Measurements from ENCODE around the gene PTPRG. TPM values are rescaled to one million over a fixed set of nuclear protein-coding genes. Genes with fewer than 3 reads are reported as not detected.

PTPRG gene
- total RNA-seq, 1 donor: 148 TPM

DNA sequence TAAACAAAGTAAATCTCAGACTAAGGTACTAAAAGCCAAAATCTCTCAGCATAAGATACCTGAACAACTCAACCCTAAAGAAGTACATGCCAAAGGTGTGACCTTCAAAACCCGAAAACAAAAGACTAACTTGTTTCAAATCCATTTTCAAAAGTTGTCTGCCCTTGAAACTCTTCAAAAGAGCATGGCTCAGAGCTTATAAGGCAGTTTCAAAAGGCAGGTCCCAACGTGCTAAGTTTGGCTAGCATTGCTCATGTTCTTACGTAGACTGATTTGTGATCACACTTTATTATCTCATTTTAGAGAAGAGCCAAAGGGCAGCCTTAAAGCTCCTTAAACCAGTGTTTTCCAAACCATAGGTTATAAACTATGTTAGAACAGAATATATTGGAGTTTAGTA lies 699.8 kb downstream of the PTPRG start:
- H3K27me3 ChIP-seq (ENCODE audit: insufficient read depth, low read length): no peaks in the 10 kb centered on the region
- TF ChIP-seq, protein P1, sequence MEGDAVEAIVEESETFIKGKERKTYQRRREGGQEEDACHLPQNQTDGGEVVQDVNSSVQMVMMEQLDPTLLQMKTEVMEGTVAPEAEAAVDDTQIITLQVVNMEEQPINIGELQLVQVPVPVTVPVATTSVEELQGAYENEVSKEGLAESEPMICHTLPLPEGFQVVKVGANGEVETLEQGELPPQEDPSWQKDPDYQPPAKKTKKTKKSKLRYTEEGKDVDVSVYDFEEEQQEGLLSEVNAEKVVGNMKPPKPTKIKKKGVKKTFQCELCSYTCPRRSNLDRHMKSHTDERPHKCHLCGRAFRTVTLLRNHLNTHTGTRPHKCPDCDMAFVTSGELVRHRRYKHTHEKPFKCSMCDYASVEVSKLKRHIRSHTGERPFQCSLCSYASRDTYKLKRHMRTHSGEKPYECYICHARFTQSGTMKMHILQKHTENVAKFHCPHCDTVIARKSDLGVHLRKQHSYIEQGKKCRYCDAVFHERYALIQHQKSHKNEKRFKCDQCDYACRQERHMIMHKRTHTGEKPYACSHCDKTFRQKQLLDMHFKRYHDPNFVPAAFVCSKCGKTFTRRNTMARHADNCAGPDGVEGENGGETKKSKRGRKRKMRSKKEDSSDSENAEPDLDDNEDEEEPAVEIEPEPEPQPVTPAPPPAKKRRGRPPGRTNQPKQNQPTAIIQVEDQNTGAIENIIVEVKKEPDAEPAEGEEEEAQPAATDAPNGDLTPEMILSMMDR (IDR thresholded peaks at IDR 0.05; ENCODE audit: extremely low read depth, low read depth, low read length): no peak

DNA sequence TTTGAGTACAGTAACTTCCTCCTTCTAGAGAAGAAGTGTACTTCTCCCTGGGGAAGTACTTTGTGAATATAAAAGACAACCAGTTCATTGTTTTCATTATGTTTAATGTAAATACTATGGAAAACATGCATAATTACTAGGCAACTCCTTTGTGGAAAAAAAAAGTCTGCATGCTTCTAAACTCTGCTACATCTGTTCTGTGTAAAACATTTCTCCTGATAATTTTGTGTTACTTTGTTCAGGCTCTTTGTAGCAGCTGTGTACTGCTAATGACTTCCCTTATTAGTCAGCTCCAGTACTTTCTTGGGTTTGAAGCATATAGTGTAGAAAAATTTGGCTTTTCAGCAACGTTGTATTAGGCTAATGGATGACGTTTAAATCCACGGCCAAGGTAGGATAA lies 700.4 kb downstream of the PTPRG start:
- Histone ChIP-seq H3K27ac (ENCODE audit: low read depth, low read length) (no peak overlapping the region), H3K4me3 (ENCODE audit: insufficient read depth, low read length) (no peak overlapping the region), H4K20me1 (ENCODE audit: insufficient read depth, low read length) (no peaks in the 10 kb centered on the region), H3K9me3 (ENCODE audit: low read depth, low read length) (no peaks in the 10 kb centered on the region), H3K4me2 (ENCODE audit: insufficient read depth, low read length) (no peak overlapping the region), H3K4me1 (ENCODE audit: insufficient read depth, low read length) (no peaks in the 10 kb centered on the region), H3K27me3 (ENCODE audit: insufficient read depth, low read length) (no peaks in the 10 kb centered on the region), H2AFZ (ENCODE audit: low read length) (no peak overlapping the region), H3K79me2 (ENCODE audit: insufficient read depth, low read length) (no peaks in the 10 kb centered on the region), H3K36me3 (ENCODE audit: insufficient read depth, low read length) (no peaks in the 10 kb centered on the region)
- DNase-seq (ENCODE audit: insufficient read length, low spot score, missing footprints): no peak
- TF ChIP-seq, protein P1 (IDR thresholded peaks at IDR 0.05; ENCODE audit: extremely low read depth, low read depth, low read length): no peak

More for the DNA sequence above, 699.8 kb downstream of the PTPRG start:
- no peak overlapping the region for H3K4me2 ChIP-seq (ENCODE audit: insufficient read depth, low read length)
- no peaks in the 10 kb centered on the region for H3K36me3 ChIP-seq (ENCODE audit: insufficient read depth, low read length)
- no peaks in the 10 kb centered on the region for H3K79me2 ChIP-seq (ENCODE audit: insufficient read depth, low read length)
- no peak for DNase-seq (ENCODE audit: insufficient read length, low spot score, missing footprints)
- H3K4me3 ChIP-seq (ENCODE audit: insufficient read depth, low read length): no peak overlapping the region
- H3K4me1 ChIP-seq (ENCODE audit: insufficient read depth, low read length): no peaks in the 10 kb centered on the region
- no peak overlapping the region for H2AFZ ChIP-seq (ENCODE audit: low read length)
- H3K27ac ChIP-seq (ENCODE audit: low read depth, low read length): no peak overlapping the region
- no peaks in the 10 kb centered on the region for H3K9me3 ChIP-seq (ENCODE audit: low read depth, low read length)
- no peaks in the 10 kb centered on the region for H4K20me1 ChIP-seq (ENCODE audit: insufficient read depth, low read length)

DNA sequence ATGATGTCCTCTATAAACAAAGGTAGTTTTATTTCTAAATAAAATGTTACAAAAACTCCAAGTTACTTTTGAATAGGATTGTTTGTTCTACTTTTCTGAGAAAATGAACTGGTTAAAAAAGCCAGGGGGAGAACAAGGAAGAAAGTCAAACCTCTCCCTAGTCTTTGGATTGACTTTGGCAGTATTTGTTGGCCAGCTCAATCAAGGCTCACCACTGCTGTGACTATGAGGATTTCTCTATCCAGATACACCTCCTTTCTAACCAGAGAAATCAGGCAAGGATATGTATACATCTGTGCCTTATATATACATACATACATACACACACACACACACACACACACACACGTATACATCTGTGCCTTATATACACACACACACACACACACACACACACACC lies 704.2 kb downstream of the PTPRG start:
- Histone ChIP-seq H3K36me3 (ENCODE audit: insufficient read depth, low read length) (no peaks in the 10 kb centered on the region), H3K4me2 (ENCODE audit: insufficient read depth, low read length) (no peak overlapping the region), H4K20me1 (ENCODE audit: insufficient read depth, low read length) (no peaks in the 10 kb centered on the region), H3K9me3 (ENCODE audit: low read depth, low read length) (no peaks in the 10 kb centered on the region), H3K4me3 (ENCODE audit: insufficient read depth, low read length) (no peak overlapping the region), H3K27me3 (ENCODE audit: insufficient read depth, low read length) (no peaks in the 10 kb centered on the region), H2AFZ (ENCODE audit: low read length) (no peak overlapping the region), H3K27ac (ENCODE audit: low read depth, low read length) (no peak overlapping the region), H3K79me2 (ENCODE audit: insufficient read depth, low read length) (no peaks in the 10 kb centered on the region), H3K4me1 (ENCODE audit: insufficient read depth, low read length) (no peaks in the 10 kb centered on the region)
- TF ChIP-seq, protein P1 (IDR thresholded peaks at IDR 0.05; ENCODE audit: extremely low read depth, low read depth, low read length): no peak
- no peak for DNase-seq (ENCODE audit: insufficient read length, low spot score, missing footprints)

DNA sequence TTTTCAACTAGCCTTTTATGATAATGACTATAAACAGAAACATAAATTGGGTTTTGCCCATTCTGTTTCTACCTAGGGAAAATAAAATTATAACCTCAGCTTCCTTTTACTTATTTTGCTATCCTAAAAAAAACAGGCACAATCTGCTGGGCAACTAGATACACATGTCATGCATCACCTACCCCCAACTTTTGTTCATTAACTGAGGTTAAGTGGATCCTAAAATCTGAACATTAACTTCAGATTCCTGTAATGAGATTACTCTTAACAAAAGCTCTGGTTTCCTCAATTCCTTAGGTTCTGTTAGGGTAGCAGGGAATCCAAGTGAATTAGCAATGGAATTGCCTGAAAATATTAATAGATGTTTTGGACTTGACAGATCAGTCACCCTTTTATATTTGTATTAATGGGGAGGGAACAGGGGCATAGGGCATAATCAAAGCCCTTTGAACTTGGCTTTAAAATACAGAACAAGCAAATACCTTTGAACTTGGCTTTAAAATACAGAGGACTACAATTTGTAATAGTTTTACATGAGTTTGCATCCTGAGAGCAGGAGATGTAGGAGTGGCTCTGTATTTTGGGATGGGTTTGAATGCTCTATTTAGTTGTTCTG lies 705.4 kb downstream of the PTPRG start:
- no peaks in the 10 kb centered on the region for H3K36me3 ChIP-seq (ENCODE audit: insufficient read depth, low read length)
- DNase-seq (ENCODE audit: insufficient read length, low spot score, missing footprints): no peak
- no peak overlapping the region for H3K27ac ChIP-seq (ENCODE audit: low read depth, low read length)
- H3K4me1 ChIP-seq (ENCODE audit: insufficient read depth, low read length): no peaks in the 10 kb centered on the region
- no peak overlapping the region for H3K4me3 ChIP-seq (ENCODE audit: insufficient read depth, low read length)
- H2AFZ ChIP-seq (ENCODE audit: low read length): no peak overlapping the region
- TF ChIP-seq, protein P1 (IDR thresholded peaks at IDR 0.05; ENCODE audit: extremely low read depth, low read depth, low read length): no peak
- H3K4me2 ChIP-seq (ENCODE audit: insufficient read depth, low read length): no peak overlapping the region
- H3K27me3 ChIP-seq (ENCODE audit: insufficient read depth, low read length): no peaks in the 10 kb centered on the region
- no peaks in the 10 kb centered on the region for H4K20me1 ChIP-seq (ENCODE audit: insufficient read depth, low read length)
- H3K9me3 ChIP-seq (ENCODE audit: low read depth, low read length): no peaks in the 10 kb centered on the region
- H3K79me2 ChIP-seq (ENCODE audit: insufficient read depth, low read length): no peaks in the 10 kb centered on the region

Data from osteoblast (primary cell).